OCI-LY7 (cell line): ENCODE measurements around the gene DPP10. TPM values are rescaled to one million over a fixed set of nuclear protein-coding genes. Genes with fewer than 3 reads are reported as not detected.
"Not testable (repeated sequence)": the region's sequence is repeated elsewhere in the genome, so short reads cannot be mapped to it uniquely, and the experiment has no call there.

ENCODE experiments used
- BruUV-seq: library from RNA; stranded (reverse); fragments of 400-500 nt; replicated peaks from 2 replicates; lab custom pipeline; 2021; lab: Mats Ljungman, UMichigan
- CTCF ChIA-PET: fragments of 300-600 bp; sonication (Branson Sonifier 250); formaldehyde crosslinking; loops from one replicate; lab custom pipeline; 2022; ENCODE audit warnings: antibody characterized with exemption; ENCODE audit not compliant: unreplicated experiment; lab: Charles Lee
- POLR2A ChIA-PET: fragments of 300-600 bp; sonication (Branson Sonifier 250); formaldehyde crosslinking; loops from one replicate; lab custom pipeline; 2022; ENCODE audit warnings: antibody characterized with exemption; lab: Charles Lee
- DNase-seq: peaks from one replicate; pipeline ENCODE4 v3.0.0-alpha.2; 2015; ENCODE audit warnings: low spot score
- H2AFZ ChIP-seq: fragments of 200-600 bp; sonication (generic), shearing (Covaris generic); 2 replicates; pipeline ENCODE4 v1.6.1; 2014; ENCODE audit warnings: mild to moderate bottlenecking, antibody characterized with exemption, low read length, moderate library complexity
- H3K27ac ChIP-seq: fragments of 200-600 bp; sonication (generic); 2 replicates; pipeline ENCODE4 v1.5.1; 2014; ENCODE audit warnings: mixed run types, low read depth, mild to moderate bottlenecking, moderate library complexity, low read length, inconsistent platforms; ENCODE audit not compliant: poor library complexity, severe bottlenecking
- H3K36me3 ChIP-seq: fragments of 200-600 bp; sonication (generic); 2 replicates; pipeline ENCODE4 v1.6.1; 2014; ENCODE audit warnings: mild to moderate bottlenecking, antibody characterized with exemption, low read length, moderate library complexity, mixed read lengths; ENCODE audit not compliant: insufficient read depth
- H3K4me1 ChIP-seq: fragments of 200-600 bp; sonication (generic); 2 replicates; pipeline ENCODE4 v1.5.1; 2014; ENCODE audit warnings: mild to moderate bottlenecking, low read length; ENCODE audit not compliant: insufficient read depth, poor library complexity, severe bottlenecking
- H3K4me2 ChIP-seq: fragments of 200-600 bp; sonication (generic); 2 replicates; pipeline ENCODE4 v1.6.1; 2014; ENCODE audit warnings: mild to moderate bottlenecking, low read length
- H3K4me3 ChIP-seq: fragments of 200-600 bp; sonication (generic); 2 replicates; pipeline ENCODE4 v1.5.1; 2014; ENCODE audit warnings: mild to moderate bottlenecking, low read depth, low read length; ENCODE audit not compliant: poor library complexity, severe bottlenecking
- H3K79me2 ChIP-seq: fragments of 200-600 bp; sonication (generic); 2 replicates; pipeline ENCODE4 v1.6.1; 2016; ENCODE audit warnings: low read depth, mild to moderate bottlenecking, low read length, moderate library complexity, mixed read lengths; ENCODE audit not compliant: insufficient read depth
- H3K9me2 ChIP-seq: fragments of 200-600 bp; sonication (generic); 2 replicates; pipeline ENCODE4 v1.6.1; 2016; ENCODE audit warnings: mild to moderate bottlenecking, low read length, mixed read lengths; ENCODE audit not compliant: insufficient read depth
- H3K9me3 ChIP-seq: fragments of 200-600 bp; sonication (generic); 2 replicates; pipeline ENCODE4 v1.6.1; 2014; ENCODE audit warnings: mild to moderate bottlenecking, mixed run types, low read length, mixed read lengths
- H4K20me1 ChIP-seq: fragments of 200-600 bp; sonication (generic); 2 replicates; pipeline ENCODE4 v1.6.1; 2014; ENCODE audit warnings: mild to moderate bottlenecking, antibody characterized with exemption, low read length, moderate library complexity, mixed read lengths; ENCODE audit not compliant: insufficient read depth
- CTCF ChIP-seq: fragments of 200-600 bp; sonication (generic); conservative IDR thresholded peaks from 2 replicates; pipeline ENCODE4 v1.5.1; 2014; ENCODE audit warnings: mild to moderate bottlenecking, antibody characterized with exemption, low read length, moderate library complexity, mixed read lengths
- EZH2phosphoT487 ChIP-seq: fragments of 200-600 bp; sonication (generic); IDR thresholded peaks from 2 replicates; pipeline ENCODE4 v1.6.1; 2018; ENCODE audit warnings: low read depth, borderline replicate concordance, mild to moderate bottlenecking, mixed run types, antibody characterized with exemption, low read length, moderate library complexity, mixed read lengths
- intact Hi-C: fragments of 100-400 bp; cut with micrococcal nuclease; formaldehyde crosslinking; loops from one replicate; pipeline ENCODE4 v1.10.0; 2022; ENCODE audit not compliant: unreplicated experiment
- total RNA-seq, 2 experiments: library from RNA; depleted of rRNA in 1 of 2; stranded (reverse); fragments of >200 nt in 1 of 2; shearing (Covaris generic) in 1 of 2; gene quantifications; 2 replicates each; pipeline ENCODE4 v1.2.3, GENCODE V29; 2014 to 2022

Gene DPP10
- total RNA-seq, 2 experiments from 2014 or later, result not detected

DNA sequence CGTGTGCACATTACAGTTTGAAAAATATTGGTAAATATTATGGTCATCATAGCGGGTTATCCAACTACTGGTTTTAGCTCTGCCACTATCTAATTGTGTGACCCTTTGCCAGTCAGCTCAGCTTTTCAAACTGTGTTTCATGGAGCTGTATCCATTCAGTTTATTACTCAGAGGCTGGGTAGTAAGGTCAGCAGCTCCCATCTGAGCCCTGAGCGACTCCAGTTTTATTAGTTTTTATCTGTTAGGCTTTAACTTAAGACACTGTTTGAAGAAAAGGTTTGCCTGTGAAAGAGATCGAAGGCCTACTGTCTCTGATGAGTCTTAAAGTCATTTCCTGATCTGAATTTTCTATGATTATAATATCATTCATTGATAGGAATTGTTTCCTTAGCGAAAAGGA is 76.3 kb downstream of the DPP10 start:
- no peak for DNase-seq
- Histone ChIP-seq H3K9me2 (no peaks in the 10 kb centered on the region), H3K27ac (no peak overlapping the region), H3K4me3 (no peak overlapping the region), H3K9me3 (no peaks in the 10 kb centered on the region), H3K4me2 (no peak overlapping the region), H3K4me1 (no peaks in the 10 kb centered on the region), H2AFZ (no peak overlapping the region), H3K36me3 (no peaks in the 10 kb centered on the region), H3K79me2 (no peaks in the 10 kb centered on the region), H4K20me1 (no peaks in the 10 kb centered on the region)
- CTCF ChIA-PET, result no interaction called here
- no TSS peak for BruUV-seq
- no peak for TF ChIP-seq EZH2phosphoT487
- TF ChIP-seq CTCF, result no peak
- POLR2A ChIA-PET, result no interaction called here
- intact Hi-C loops, result no loop called here

DNA sequence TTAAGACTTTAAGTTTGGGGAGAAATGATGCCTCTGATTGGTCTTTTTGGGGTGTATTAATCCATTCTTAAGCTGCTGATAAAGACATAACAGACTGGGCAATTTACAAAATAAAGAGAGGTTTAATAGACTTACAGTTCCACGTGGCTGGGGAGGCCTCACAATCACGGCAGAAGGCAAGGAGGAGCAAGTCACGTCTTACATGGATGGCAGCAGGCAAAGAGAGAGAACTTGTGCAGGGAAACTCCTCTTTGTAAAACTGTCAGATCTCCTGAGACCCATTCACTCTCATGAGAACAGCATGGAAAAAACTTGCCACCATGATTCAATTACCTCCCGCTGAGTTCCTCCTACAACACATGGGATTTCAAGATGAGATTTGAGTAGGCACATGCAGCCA is 80.2 kb downstream of the DPP10 start:
- H4K20me1 ChIP-seq, H3K27ac ChIP-seq, H3K9me3 ChIP-seq, BruUV-seq, H3K4me1 ChIP-seq, DNase-seq, H3K36me3 ChIP-seq, H3K9me2 ChIP-seq, H3K79me2 ChIP-seq, CTCF ChIA-PET, H3K4me2 ChIP-seq, H3K4me3 ChIP-seq, intact Hi-C loops, H2AFZ ChIP-seq: not testable (repeated sequence)
- POLR2A ChIA-PET, result interaction anchor here (0.6 kb wide), 1 partner anchor 21 kb away, joined by 3 read pairs; no protein-coding TSS in a partner anchor

- no peak overlapping the region for H2AFZ ChIP-seq
- no peaks in the 10 kb centered on the region for H3K36me3 ChIP-seq
- H3K9me2 ChIP-seq, result no peaks in the 10 kb centered on the region
- no peaks in the 10 kb centered on the region for H4K20me1 ChIP-seq
- H3K9me3 ChIP-seq, result no peaks in the 10 kb centered on the region
- no TSS peak for BruUV-seq
- no peaks in the 10 kb centered on the region for H3K4me1 ChIP-seq
- H3K4me2 ChIP-seq, result no peak overlapping the region
- H3K27ac ChIP-seq, result no peak overlapping the region
- POLR2A ChIA-PET, result interaction anchor here (0.5 kb wide), 1 partner anchor 589 kb away, joined by 4 read pairs; no protein-coding TSS in a partner anchor
- CTCF ChIA-PET, result no interaction called here
- intact Hi-C loops, result no loop called here
- no peak overlapping the region for H3K4me3 ChIP-seq
- no peaks in the 10 kb centered on the region for H3K79me2 ChIP-seq
- no peak for DNase-seq
- no peak for TF ChIP-seq CTCF
- TF ChIP-seq EZH2phosphoT487, result no peak
Observed at GRCh38 chr2:114525955-114526354, 83.5 kb downstream of the DPP10 start.
